Tongue (tissue), 2 donors: ENCODE measurements around the gene SALL1. TPM values are rescaled to one million over a fixed set of nuclear protein-coding genes. Genes with fewer than 3 reads are reported as not detected.

Experiments
- DNase-seq: peaks from one replicate; pipeline ENCODE4 v3.0.0-alpha.2; 2015
- total RNA-seq: library from RNA; depleted of rRNA; stranded (reverse); fragments of >200 nt; gene quantifications from one replicate; pipeline ENCODE4 v1.2.3, GENCODE V29; 2014

Gene SALL1
- total RNA-seq, 1 donor from 2014 or later, result 0.21 TPM

GRCh38 chr16:51110700-51111157 lies 40.3 kb downstream of the SALL1 start:
- DNase-seq, result no peak

- no peak for DNase-seq
These were observed 41.9 kb downstream of the SALL1 start for GRCh38 chr16:51109173-51109572.

- no peak for DNase-seq
These were observed 43.3 kb downstream of the SALL1 start for GRCh38 chr16:51107742-51108141.

- no peak for DNase-seq
These were observed 44.5 kb downstream of the SALL1 start for GRCh38 chr16:51106535-51106934.

DNA sequence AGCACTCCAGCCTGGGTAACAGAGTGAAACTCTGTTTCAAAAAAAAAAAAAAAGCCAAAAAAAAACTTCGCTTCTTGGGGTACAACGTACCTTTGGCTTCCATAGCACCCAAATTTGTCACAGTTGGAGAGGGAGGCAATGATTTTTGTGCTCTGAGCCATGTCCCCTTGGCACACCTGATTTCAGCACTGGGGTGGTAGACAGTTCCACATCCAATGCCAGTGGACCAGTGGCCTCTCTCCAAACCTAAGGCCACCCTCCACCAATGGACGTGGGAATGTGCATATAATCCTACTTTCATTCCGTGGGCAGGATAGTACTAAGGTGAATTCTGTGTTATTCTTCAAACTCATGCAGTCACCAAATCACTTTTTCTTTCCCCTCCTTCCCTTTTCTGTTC lies 47.5 kb downstream of the SALL1 start:
- DNase-seq, result no peak

DNA sequence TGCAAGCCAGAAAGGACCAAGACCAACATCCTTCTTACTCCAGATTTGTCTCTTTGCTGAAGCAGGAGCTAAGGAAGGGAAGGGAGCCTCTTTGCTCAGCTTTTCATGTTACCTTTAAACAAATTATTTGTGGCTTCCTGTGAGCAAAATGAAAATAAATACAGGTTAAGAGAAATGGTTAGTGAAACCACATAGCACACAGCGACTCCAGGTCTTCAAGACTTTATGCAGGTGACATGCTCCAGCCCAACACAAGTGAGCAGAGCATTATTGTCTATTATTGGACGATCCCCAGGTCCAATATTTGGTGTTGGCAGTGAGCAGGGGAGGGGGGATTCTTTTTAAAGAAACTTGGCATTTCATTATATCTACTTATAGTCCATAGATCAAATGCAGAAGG lies 53.3 kb downstream of the SALL1 start:
- DNase-seq, result no peak

DNA sequence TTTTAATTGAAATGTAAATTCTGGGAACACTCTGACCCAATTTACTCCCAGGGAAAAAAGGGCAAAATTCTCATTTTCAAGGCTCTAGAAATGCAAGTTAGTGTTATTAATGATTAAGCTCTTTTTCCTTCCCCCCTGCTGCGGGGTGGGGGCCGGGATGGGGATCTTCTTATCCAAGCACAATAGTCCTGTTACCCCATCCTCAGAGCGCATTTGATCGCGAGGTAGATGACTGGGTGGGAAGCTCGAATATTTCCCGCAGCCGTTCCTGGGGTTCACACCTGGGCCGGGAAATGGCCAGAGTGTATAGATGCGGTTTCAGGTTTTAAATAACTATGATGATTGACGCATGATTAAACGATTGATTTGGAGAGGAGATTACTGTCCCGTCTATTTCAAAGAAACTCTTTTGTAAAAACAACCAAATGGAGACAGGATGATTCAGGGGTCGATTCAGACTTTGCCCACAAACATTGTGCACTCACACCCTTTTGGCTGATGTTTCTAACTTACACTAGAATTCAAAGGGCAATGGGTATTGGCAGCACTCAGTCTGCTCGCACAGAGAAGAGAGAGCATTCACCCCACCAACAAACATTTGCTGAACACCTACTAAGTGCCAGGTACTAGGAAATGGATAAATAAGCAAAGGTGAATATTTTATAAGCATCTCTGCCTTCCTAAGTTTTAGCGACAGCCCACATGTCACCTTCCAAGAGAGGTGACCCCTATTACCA lies 55.0 kb downstream of the SALL1 start:
- DNase-seq, result no peak

DNA sequence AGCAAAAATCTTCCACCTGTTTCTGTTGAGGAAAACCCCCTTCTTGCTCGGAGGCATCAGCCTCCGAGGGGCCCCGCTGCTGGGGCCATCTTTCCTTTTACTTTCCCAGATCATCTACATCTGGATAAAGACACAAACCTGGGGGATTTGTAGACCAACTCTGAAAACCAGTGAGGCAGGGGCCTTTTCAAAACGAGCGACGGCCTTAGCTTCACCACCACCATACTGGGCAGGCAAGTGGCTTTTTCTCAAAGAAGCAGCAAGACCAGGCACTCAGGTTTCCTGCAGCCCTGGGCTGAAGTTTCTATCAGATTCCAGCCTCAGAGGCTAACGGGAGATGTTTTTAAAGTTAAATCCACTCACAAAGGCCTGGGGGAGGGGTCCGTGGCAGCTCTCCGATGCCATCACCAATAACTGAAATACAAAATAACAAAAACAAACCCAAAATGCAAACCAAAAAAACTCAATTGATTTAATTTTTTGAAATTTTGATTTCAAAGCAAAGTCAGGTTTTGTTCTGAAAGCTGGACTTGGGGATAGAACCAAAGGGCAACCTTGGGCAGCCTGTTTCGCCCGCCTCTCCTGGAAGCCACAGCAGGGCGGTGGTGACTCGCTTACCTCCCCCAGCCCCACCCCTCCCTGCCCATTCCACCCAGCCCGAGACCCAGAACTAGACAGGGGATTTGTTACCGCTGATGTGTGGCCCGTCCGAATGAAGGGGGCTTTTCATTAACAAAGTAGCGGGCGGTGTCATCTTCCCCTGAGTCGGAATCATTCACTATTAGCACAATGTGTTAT lies 55.8 kb downstream of the SALL1 start:
- no peak for DNase-seq

DNA sequence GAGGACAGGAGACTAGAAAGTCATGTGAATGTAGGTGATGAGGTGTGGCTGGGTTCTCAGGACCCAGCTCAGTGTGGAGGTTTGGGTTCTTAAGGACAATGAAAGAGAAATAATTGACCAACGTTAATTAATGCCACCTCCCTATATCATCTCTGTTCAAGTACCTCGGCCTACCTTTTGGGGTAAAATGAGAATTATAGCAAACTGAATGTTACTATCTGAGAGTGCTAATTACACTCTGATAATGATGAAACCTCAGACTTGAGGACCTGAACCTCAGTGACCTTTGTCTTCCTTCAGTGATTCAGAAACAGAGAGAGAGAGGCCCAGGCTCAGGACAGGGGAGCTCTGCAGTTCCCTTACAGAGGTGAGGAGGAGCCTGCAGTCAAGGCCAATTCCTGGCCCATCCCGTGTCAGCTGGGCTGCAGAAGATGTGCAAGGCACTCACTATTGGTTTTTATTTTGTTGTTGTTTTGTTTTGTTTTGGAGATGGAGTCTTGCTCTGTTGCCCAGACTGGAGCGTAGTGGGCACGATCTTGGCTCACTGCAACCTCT lies 57.3 kb downstream of the SALL1 start:
- no peak for DNase-seq
